Activated T-cell treated with anti-CD3 and anti-CD28 coated beads for 4 hours (primary cell): Measurements from ENCODE around the gene XKR7.
"Not testable (repeated sequence)": the region's sequence is repeated elsewhere in the genome, so short reads cannot be mapped to it uniquely, and the experiment has no call there.

Experiments
- DNase-seq: peaks from one replicate; pipeline ENCODE4 v3.0.0-alpha.2; 2020

The XKR7 gene

DNA sequence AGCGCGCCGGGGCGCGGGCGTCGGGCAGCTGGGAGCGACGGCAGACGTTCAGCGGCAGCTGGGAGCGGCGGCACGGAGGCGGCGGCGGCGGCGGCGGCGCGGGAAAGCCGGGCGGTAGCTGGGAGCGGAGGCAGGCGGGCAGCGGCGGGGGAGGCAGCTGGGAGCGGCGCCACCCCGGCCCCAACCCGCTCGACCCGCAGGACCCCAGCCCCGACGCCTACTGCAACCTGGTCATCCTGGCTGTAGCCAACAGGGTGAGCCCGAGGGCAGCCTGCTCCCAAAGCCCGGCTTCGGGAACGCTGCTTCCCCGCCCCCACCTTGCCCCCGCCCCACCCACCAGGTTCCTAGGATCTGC is 51.2 kb downstream of the XKR7 start:
- no peak for DNase-seq

DNA sequence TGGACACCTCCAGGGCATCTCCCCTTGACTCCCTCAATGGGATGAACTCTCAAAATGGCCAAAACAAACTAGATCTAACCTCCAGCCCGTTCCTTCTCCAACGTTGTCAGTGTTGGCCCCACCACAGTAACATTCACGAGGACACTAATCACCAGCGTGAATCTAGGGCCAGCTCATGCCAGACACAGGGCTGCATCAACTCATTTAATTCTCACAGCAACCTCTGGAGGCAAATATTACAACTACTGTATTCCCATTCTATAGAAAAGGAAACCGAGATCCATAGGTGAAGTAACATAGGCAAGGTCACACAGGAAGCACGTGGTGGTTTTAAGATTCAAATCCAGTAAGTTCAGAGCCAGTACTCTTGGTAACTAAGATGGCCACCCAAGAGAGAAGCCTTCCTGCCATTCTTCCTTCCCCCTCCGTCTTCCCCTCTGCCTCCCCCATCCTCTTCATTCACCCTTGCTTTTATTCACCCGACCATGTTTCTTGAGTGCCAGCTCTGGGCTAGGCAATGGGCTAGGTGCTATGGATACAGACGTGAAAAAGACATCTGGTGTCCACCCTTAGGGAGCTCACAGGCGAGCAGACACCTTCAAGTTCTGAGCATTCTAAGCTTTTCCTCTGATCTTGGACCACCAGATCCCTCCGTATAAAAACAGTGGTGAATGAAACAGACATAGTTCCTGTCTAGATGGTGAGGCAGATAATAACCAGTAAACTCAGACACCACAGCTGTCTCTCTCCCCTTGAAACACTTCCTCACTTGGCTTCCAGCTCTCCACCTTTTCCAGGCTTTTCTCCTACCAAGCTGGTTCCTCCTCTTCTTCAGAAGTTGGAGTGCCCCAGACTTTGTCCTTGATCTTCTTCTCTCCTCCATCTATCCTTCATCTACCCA is 51.9 kb downstream of the XKR7 start:
- no peak for DNase-seq

DNA sequence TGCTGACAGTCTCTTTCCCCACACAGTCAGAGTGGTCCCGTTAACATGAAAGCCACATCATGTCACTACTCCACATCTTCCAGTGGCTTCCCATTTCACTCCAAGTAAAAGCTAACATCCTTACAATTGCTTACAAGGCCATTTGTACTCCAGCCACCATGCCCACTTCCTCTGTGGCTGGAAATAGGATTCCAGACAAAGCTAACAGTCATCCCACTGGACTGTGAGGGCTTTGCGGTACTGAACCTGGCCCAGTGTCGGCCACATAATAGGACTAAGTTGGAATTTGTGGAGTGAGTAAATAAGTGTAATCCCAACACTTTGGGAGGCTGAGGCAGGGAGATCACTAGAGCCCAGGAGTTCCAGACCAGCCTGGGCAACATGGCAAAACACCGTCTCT is 53.1 kb downstream of the XKR7 start:
- DNase-seq = no peak

DNA sequence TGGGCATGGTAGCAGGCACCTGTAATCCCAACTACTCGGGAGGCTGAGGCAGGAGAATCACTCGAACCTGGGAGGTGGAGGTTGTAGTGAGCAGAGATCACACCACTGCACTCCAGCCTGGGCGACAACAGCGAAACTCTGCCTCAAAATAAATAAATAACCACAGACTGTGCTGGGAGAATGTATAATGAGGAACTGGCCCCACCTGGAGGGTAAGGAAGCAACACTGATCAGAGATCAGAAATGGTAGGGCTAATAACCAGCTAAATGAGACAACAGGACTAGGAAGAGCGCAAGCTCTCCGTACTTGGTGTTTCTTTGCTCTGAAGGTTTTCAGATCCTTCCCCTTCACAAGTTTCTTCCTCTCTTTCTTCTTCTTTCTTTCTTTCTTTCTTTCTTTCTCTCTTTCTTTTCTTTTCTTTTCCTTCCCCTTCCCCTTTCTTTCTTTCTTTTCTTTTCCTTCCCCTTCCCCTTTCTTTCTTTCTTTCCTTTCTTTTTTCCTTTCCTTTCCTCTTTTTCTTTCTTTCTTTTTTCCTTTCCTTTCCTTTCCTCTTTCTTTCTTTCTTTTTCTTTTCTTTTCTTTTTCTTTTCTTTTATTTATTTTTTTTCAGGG is 56.8 kb downstream of the XKR7 start:
- DNase-seq = no peak

DNA sequence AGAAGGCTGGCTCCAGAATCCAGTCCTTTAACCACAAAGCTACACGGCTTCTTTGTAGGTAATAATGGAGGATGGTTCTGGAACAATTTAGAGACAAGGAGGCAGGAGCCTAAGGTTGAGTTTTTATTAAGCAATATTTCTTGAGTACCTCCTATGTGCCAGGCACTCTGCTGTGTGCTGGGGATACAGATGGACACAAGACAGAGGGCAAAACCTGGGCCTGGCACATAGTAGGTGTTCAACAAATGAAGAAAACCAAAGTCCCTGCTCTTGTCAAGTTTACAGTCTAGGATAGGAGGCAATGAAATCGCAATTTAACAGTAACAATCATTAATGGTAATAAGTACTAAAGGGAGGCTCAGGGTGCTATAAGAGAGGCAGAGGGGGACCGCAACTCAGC is 59.7 kb downstream of the XKR7 start:
- DNase-seq = no peak

DNA sequence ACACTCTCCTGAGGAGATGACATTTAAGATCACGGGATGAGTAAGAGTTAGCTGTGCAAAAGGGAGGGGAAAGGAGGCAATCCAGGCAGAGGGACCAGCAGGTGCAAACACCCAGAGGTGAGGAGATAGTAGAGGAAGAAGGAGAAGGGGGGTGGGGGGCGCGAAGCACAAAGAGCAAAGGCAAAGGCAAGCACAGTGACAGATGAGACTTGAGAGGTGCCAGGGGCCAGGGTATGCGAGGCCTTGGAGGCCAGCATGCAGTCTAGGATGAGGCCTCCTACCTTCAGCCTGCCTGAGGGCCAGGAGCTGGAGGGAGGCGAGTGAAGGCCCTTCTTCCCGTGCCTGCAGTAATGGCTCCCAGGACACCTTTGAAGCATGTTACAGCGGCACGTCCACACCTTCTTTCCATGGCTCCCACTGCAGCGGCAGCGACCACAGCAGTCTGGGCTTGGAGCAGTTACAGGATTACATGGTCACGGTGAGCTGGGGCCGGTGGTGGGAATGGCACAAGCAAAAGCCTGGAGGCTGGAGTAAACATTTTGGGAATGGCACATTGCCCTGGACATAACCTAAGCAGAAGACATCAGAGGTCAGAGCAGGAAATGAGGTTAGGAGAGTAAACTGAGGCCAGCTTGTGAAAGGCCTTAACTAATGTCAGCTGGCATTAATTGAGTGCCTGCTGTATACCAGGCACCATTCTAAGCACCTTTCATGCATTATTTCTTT is 60.9 kb downstream of the XKR7 start:
- no peak for DNase-seq

DNA sequence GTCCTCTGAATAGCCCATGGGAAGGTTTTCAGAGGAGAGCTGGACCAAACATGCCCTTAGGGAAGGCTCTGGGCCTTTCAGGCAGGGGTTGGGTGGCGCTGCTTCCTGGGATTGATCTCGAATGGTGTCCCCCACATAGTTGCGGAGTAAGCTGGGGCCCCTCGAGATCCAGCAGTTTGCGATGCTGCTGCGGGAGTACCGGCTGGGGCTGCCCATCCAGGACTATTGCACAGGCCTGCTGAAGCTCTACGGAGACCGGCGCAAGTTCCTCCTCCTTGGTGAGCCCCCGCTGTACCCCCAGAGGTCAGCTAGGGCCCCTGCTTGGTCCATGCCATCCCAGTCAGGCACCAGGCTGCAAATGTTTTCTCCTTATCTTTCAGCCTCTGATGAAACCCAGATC is 61.6 kb downstream of the XKR7 start:
- no peak for DNase-seq

DNA sequence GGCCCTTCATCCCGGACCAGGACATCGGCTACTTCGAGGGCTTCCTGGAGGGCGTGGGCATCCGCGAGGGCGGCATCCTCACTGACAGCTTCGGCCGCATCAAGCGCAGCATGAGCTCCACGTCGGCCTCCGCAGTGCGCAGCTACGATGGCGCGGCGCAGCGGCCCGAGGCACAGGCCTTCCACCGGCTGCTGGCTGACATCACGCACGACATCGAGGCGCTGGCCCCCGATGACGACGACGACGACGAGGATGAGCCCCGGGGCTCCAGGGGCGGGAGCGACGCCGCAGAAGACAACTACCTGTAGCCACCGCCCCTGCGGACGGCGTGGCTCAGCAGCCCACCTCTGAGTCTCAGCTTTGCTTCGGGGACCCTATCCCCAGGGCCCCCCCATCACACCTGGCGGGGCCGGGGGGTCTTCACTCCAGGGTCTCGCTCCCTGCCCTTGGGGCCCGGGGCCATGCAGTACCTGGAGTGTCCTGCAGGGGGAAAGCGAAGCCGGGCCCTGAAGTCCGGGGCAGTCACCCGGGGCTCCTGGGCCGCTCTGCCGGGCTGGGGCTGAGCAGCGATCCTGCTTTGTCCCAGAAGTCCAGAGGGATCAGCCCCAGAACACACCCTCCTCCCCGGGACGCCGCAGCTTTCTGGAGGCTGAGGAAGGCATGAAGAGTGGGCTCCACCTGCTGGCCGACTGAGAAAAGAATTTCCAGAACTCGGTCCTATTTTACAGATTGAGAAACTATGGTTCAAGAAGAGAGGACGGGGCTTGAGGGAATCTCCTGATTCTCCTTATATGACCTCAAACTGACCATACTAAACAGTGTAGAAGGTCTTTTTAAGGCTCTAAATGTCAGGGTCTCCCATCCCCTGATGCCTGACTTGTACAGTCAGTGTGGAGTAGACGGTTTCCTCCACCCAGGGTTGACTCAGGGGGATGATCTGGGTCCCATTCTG is 63.3 kb downstream of the XKR7 start:
- peak; percentile 23 for DNase-seq

DNA sequence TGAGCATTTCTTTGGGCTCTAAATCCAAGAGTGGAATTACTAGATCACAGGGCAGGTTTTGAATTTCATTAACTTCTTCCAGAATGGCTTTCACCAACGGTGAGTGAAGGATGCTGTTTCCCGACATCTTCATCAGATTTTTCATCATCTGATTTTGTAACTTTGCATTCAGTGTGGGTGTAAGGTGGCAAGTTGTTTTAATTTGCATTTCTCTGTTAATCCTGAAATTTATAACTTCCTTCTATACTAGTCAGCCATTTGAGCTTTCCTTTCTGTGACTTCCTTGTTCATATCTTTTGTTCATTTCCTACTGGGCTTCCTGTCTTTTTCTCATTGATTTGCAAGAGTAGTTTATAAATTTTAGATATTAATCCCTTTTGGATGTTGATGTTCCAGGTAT is 65.4 kb downstream of the XKR7 start:
- no peak for DNase-seq

DNA sequence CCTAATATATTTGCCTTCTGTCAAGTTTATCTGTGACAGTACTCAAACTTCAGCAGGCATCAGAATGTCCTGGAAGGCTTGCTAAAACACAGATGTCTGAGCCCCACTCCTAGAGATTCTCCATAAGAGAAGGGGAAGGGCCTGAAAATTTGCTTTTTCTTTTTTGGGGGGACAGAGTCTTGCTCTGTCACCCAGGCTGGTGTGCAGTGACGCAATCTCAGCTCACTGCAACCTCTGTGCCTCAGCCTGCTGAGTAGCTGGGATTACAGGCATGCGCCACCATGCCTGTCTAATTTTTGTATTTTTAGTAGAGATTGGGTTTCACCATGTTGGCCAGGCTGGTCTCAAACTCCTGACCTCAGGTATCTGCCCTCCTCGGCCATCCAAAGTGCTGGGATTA is 65.8 kb downstream of the XKR7 start:
- not testable (repeated sequence) for DNase-seq

DNA sequence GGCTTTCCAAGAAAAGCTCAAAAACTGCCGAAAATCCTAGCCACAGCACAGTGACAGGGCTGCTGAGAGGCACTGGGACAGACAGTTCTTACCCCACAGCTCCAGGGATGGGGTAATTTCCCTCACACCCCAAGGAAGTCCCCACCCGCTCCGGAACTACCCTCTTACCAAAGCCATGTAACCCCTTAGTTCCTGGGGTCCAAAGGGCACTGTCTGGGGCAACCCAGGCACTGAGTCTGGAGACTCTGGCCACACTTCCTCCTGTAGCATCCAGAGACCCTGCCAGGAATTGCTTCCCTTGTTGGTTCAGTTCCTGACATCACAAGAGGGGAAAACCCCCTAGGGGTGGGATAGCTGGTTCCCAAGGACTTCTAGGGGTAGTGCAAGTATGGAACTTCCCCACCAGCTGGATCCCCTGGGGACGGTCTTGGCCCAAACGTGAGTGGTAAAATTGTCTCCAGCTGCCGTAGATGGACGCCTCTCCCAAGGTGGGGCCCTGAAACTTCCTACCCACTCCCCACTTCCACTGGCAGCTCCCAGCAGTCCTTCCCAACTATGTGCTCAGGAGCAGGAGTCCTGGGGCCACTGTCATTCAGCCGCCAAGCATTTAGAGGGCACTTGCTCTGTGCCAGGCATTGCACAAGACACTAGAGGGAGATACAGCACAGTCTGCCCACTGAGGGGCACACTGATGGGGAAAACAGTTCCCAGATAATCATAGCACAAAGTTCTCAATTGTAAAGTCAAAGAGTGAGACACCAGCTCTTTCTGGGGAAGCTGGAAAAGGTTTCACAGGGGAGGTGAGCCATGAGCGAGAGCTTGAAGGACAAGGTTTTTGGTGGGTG is 66.9 kb downstream of the XKR7 start:
- no peak for DNase-seq

DNA sequence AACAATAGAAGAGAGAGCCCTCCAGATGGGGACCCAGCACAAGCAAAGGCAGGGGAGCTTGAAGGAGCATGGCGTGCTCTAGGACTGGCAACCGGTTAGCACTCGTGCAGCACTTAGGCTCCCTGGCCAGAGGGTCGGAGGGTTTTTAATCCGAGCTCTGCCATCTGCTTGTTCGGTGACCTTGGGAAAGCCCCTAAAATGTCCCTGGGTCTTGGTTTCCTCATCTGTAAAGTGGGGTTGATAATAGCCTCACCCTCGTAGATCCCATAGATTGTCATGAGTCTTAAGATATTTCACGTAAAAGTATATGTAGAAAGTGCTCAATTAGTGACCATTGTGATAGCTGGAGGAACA is 67.5 kb downstream of the XKR7 start:
- no peak for DNase-seq

DNA sequence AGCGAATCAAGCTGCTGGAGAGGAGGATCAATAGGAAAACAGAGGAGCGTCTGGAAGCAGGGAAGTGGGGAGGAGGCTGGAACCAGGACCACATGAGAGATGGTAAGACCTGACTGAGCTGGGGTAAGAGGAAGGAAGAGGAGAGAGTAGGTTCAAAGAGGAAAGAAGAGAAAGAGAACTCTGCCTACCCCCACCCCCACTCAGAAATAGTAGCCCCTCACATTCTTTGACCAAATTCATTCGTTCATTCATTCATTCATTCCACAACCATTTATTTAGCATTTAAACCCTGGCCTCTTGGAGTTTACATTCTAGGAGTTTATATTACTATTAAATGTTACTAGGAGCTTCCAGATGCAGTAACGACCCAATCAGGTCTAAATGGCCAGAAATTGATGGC is 68.3 kb downstream of the XKR7 start:
- DNase-seq = no peak

DNA sequence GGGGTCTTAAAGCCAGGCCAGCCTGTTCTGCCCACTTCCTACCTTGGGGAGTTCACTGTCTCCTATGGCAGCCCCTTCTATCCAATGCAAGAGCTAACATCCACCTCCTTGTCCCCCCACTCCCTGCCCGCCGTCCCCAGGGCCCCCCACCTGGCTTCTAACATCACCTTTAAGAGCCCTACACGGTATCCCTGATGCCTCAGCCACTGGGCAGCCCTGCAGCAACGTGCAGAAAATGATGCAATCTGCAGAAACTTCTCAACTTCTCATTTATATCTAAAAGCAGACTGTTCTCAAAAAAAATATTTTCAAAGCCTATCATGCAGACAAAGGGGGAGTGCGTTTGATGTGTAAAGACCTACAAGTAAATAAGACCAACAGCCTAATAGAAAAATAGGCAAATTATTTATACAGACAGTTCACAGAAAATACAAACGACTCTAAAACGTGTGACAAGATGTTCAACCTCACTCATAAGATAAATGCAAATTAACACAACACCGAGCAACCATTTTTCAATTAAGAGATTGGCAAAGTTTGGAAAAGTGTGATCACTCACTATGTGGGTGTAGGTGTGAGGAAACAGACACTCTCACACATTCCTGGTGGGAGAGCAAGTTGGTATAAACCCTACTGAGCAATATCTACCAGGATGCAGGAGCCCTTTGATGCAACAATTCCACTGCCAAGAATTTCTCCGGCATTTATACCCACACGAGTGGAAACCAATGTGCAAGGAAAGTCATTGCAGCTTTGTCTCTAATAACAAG is 69.0 kb downstream of the XKR7 start:
- DNase-seq = no peak

DNA sequence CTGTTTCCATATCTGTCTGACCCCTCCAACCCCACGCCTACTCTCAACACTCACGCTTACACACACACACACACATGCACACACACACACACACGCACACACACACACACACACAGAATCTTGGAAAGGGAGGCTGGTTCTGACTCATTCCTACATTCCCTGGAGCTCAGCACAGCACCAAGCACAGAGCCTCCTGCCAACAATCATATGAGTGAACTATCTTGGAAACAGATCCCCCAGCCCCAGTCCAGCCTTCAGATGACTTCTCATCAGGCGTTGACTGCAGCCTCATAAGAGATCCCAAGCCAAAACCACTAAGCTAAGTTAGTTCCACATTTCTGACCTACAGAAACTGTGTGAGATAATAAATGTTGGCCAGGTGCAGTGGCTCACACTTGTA is 70.0 kb downstream of the XKR7 start:
- DNase-seq = no peak

DNA sequence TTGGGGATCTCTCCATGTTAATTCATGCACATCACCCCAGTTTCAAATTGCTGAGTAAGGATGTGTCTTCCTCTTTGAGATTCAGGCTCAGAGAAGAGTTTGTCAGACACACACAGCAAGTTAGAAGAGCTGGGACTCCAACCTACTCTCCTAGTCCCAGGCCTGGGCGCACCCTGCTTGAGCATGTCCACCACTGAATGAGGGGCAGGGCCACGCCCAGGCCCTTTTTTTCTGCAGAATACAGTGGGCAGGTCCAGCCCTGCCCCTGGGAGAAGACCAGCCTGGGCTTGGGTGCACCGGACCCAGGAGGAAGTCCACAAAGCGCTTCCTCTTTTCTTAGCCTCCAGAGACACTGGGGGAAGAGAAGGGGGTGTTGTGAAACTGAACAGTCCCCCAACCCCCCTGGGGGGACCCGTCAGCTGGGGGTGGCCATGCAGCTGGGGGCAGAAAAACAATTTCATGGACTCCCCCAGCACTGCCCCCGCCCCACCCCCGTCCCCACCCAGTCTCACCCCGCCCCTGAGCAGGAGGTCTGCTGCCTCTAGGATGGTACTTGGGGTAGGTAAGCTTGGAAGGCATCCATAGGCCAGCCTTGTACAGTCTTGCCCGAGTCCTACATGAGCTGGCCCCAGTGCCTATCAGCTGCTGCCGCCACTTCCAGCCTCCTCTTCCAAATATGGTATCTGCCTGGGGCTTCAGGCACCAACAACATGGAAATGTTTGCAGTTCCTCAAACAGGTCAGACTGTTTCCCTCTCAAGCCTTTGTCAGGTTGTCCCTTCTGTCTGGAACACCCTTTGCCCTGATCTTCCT is 72.4 kb downstream of the XKR7 start:
- DNase-seq = no peak

DNA sequence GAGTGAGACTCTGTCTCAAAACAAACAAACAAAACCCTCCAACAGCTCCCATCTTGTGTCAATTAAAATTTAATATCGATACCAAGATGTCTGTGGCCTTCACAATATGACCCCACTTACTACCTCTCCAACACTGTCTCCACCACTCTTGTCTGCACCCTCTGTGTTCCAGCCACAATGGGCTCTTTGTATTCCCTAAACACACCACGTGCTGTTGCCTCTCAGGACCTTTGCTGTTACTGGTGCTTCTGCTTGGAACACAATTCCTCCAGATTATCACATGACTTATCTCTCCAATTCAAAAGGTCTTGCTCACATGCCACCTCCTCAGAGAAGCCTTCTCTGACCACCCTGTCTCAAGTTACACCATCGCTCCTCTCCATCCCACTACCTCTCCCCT is 78.0 kb downstream of the XKR7 start:
- no peak for DNase-seq

DNA sequence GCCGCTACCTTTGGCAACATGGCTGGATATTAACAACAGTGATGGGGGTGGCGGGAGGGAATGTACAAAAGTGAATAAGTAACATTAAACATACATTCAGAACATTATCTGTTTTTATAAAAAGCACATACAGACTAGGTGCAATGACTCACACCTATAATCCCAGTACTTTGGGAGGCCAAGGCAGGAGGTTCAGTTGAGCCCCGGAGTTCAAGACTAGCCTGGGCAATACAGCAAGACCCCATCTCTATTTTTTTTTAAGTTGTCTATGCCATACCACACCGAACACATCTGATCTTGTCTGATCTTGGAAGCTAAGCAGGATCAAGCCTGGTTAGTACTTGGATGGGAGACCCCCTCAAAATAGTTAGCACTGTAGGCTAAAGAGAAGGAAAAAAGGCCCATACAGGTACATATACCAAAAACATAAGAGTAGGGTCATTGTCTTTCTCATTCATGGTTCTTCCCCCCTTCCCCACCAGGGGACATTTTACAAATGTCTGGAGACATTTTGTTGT is 82.4 kb downstream of the XKR7 start:
- no peak for DNase-seq

DNA sequence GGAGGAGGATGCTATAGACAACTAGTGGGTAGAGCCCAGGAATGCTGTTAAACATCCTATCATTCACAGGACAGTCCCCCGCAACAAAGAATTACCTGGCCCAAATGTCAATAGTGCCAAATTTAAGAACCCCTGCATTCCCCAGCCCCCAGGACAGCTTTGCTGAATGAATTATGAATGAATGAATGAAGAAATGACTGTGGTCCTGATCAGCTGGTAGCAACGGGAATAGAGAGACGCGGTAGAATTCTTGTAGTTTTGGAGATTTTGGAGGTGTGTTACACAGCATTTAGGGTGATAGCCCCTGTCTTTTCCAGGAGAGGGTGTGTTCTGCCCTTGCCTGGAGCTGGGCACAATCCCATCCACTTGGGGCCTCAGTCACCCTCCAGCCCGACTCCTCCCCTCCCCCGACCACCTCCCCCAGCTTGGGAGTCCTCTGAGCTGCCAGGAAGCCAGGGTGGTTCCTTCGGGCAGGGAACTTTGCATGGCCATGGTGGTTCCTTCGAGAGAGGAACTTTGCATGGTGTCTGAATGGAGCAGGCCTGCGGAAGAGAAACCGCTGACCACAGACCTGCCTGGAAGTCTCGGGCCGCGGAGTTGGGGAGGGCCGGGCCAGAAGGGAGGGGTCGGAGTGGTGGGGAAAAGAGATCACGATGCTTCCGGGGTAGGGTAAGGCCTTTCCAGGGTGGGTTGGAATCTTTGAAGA is 83.1 kb downstream of the XKR7 start:
- DNase-seq = no peak

DNA sequence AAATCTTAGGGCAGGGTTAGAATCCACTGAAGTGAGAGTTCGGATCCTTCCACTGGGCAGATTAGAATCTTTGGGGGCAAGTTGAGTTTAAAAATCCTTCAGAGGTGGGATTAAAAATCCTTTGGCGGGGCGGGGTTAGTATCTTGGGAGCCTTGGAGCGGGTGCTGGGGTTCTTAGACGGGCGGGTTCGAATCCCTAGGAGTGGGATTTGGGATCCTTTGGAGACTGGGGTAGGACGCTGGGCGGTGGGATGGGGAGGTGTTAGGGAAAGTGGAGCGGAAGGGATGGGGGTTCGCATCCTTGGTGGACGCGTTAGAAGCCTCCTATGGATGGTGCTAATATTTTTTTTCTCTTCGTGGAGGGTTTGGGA is 83.8 kb downstream of the XKR7 start:
- DNase-seq = no peak
